Heart right ventricle (tissue), 16 donors: ENCODE results near the gene LDLRAD2. TPM values are rescaled to one million over a fixed set of nuclear protein-coding genes. Genes with fewer than 3 reads are reported as not detected.

Source experiments
- ATAC-seq, 8 donors: fragments of 200-7000 bp; cut with Tn5 transposase; one replicate each; pipeline ENCODE4 v1.9.1; 2020; ENCODE audit warnings: mild to moderate bottlenecking in 8 of 8, moderate library complexity in 8 of 8, moderate number of reproducible peaks in 1 of 8
- DNase-seq, 2 donors: peaks; one replicate each; pipeline ENCODE4 v3.0.0-alpha.2; 2020
- H3K27ac ChIP-seq, 10 donors: fragments of 200-600 bp; sonication (generic) in 2 of 10; one replicate each; pipeline versions ENCODE4 v1.5.0 to v1.8.0; 2020 to 2022; ENCODE audit warnings: mild to moderate bottlenecking in 3 of 10
- H3K27me3 ChIP-seq, 7 donors: fragments of 200-600 bp; one replicate each; pipeline ENCODE4 v1.8.0; 2021 to 2022; ENCODE audit warnings: mild to moderate bottlenecking in 2 of 7
- H3K36me3 ChIP-seq, 9 donors: fragments of 200-600 bp; sonication (generic) in 1 of 9; one replicate each; pipeline versions ENCODE4 v1.5.0 to v1.8.0; 2020 to 2022; ENCODE audit warnings: mild to moderate bottlenecking in 2 of 9
- H3K4me1 ChIP-seq, 9 donors: fragments of 200-600 bp; sonication (generic) in 1 of 9; one replicate each; pipeline versions ENCODE4 v1.5.0 to v1.8.0; 2020 to 2022; ENCODE audit warnings: mild to moderate bottlenecking in 4 of 9
- H3K4me3 ChIP-seq, 10 donors: fragments of 200-600 bp; sonication (generic) in 2 of 10; one replicate each; pipeline versions ENCODE4 v1.5.0 to v1.8.0; 2020 to 2022; ENCODE audit warnings: mild to moderate bottlenecking in 7 of 10, moderate library complexity in 2 of 10
- H3K9me3 ChIP-seq, 11 donors: fragments of 200-600 bp in 10 of 11; sonication (generic) in 2 of 11; one replicate each; pipeline versions ENCODE4 v1.5.0 to v1.8.0; 2013 to 2022; ENCODE audit warnings: mild to moderate bottlenecking in 2 of 11, control low read depth in 1 of 11, moderate library complexity in 1 of 11
- WGBS, 2 donors: extraction: QIAGEN DNeasy Blood & Tissue Kit; methylation state at CpG; one replicate each; pipeline ENCODE4 v1.1.7; 2013; ENCODE audit warnings: inconsistent platforms in 1 of 2; 5-methylcytosine and 5-hydroxymethylcytosine counted together
- intact Hi-C, 10 donors: fragments of 100-400 bp; cut with DNase I; formaldehyde crosslinking; loops; one replicate each; pipeline versions ENCODE4 v1.11.1 to v1.14.2; 2022
- polyA plus RNA-seq, 2 donors: library from polyadenylated mRNA; stranded (reverse); fragments of 200-250 nt; gene quantifications; one replicate each; pipeline ENCODE4 v1.2.3, GENCODE V29; 2013
- total RNA-seq, 10 donors: library from RNA; stranded (reverse); fragmentation: NEBNext Ultra II Directional in 3 of 10; extraction: Animal tissue kit (Norgen Biotek cat#: 25700) in 3 of 10; gene quantifications; one replicate each; pipeline versions ENCODE4 v1.2.1 to v1.2.4, GENCODE V29; 2021 to 2023
- TF ChIP-seq, protein P1 (sequence below), 9 donors: fragments of 200-600 bp; sonication (generic) in 2 of 9; IDR thresholded peaks; one replicate each; pipeline versions ENCODE4 v1.5.0 to v1.8.0; 2021 to 2022; ENCODE audit warnings: antibody characterized with exemption in 9 of 9, mild to moderate bottlenecking in 5 of 9, moderate library complexity in 1 of 9
- donor health status: Arrhythmogenic right ventricular cardiomyopathy.
- donor health status: ischemic (EF 13 %, LVEDD 7.1; RV severe dilation, severe dysfunction).
- donor health status: healthy with polysubstance abuse.
- donor health status: DM: no; HTN: yes; CAD: no.
- donor health status: DM: no; HTN: no; CAD: no.
- donor health status: ischemic (EF 25% LVEDD 6.9; RV normal size, moderate dysfunction).
- donor health status: ischemic (EF 25% LVEDD 5.7; RV mildly dilated, moderate dysfunction).
- donor health status: healthy.
- donor health status: DM: yes; HTN: yes; CAD: no.
- donor health status: Ischemic cardiomyopathy.
- donor health status: ischemic (EF 35%, LVEDD 5.7; RV mildly dilated, moderate dysfunction).
- donor health status: nonischemic (EF 11% LVEDD 7.7; RV severe dilation, severe dysfunction).
- donor health status: DM: yes; HTN: yes; CAD: no.
- donor health status: PGD.
- donor health status: ischemic (EF 29% LVEDD 5.4; RV normal size, mild dysfunction).
- donor health status: nonischemic (EF 23%, LVEDD 6.1; RV moderate dilation, normal function).

LDLRAD2 gene
- total and polyA plus RNA-seq, 12 donors: 0.05 to 5.8 (median 1.7) TPM; not detected in 8

DNA sequence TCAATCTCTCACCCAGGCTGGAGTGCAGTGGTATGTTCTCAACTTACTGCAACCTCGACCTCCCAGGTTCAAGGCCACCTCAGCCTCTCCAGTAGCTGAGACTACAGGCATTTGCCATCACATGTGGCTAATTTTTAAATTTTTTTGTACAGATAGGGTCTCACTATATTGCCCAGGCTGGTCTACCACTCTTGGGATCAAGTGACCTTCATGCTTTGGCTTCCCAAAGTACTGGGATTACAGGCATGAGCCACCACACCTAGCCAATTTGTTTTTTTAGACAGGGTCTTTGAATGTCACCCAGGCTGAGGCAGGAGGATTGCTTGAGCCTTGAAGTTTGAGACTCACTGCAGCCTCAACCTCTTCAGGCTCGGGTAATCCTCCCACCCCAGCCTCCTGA lies 19.0 kb upstream of the LDLRAD2 start:
- Histone ChIP-seq H3K36me3 (no peaks in the 10 kb centered on the region), H3K9me3 (peaks cover 0 to 14% (median 0%) of the 10 kb centered on the region in 11 donors), H3K27ac (no peak overlapping the region), H3K27me3 (no peaks in the 10 kb centered on the region), H3K4me3 (no peak overlapping the region), H3K4me1 (peaks cover 0 to 11% (median 0%) of the 10 kb centered on the region in 9 donors)
- TF ChIP-seq, protein P1, sequence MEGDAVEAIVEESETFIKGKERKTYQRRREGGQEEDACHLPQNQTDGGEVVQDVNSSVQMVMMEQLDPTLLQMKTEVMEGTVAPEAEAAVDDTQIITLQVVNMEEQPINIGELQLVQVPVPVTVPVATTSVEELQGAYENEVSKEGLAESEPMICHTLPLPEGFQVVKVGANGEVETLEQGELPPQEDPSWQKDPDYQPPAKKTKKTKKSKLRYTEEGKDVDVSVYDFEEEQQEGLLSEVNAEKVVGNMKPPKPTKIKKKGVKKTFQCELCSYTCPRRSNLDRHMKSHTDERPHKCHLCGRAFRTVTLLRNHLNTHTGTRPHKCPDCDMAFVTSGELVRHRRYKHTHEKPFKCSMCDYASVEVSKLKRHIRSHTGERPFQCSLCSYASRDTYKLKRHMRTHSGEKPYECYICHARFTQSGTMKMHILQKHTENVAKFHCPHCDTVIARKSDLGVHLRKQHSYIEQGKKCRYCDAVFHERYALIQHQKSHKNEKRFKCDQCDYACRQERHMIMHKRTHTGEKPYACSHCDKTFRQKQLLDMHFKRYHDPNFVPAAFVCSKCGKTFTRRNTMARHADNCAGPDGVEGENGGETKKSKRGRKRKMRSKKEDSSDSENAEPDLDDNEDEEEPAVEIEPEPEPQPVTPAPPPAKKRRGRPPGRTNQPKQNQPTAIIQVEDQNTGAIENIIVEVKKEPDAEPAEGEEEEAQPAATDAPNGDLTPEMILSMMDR (IDR thresholded peaks at IDR 0.05): no peak
- DNase-seq (no peak), ATAC-seq (no peak)
- 77 to 97% methylated on average over 2 of the region's 2 CpGs for WGBS, 2 donors
- intact Hi-C loops: no loop called here

GRCh38 chr1:21794656-21795055 lies 17.4 kb upstream of the LDLRAD2 start:
- H3K4me1 ChIP-seq: peaks cover 0 to 11% (median 0%) of the 10 kb centered on the region in 9 donors
- TF ChIP-seq, protein P1 (IDR thresholded peaks at IDR 0.05): no peak
- intact Hi-C loops: no loop called here
- no peaks in the 10 kb centered on the region for H3K27me3 ChIP-seq
- peaks cover 0 to 14% (median 0%) of the 10 kb centered on the region in 11 donors for H3K9me3 ChIP-seq
- ATAC-seq (no peak), DNase-seq (no peak)
- H3K27ac ChIP-seq: no peak overlapping the region
- WGBS, 2 donors: 83 to 84% methylated on average over 2 of the region's 2 CpGs
- H3K4me3 ChIP-seq: no peak overlapping the region
- no peaks in the 10 kb centered on the region for H3K36me3 ChIP-seq

GRCh38 chr1:21795075-21795474 lies 17.0 kb upstream of the LDLRAD2 start:
- no peak for ATAC-seq
- DNase-seq: no peak
- intact Hi-C loops: no loop called here
- H3K27me3 ChIP-seq: no peaks in the 10 kb centered on the region
- H3K9me3 ChIP-seq: peaks cover 0 to 14% (median 0%) of the 10 kb centered on the region in 11 donors
- TF ChIP-seq, protein P1 (IDR thresholded peaks at IDR 0.05): no peak
- 90 to 94% methylated on average over 6 of the region's 6 CpGs for WGBS, 2 donors
- no peak overlapping the region for H3K4me3 ChIP-seq
- no peaks in the 10 kb centered on the region for H3K36me3 ChIP-seq
- peaks cover 0 to 11% (median 0%) of the 10 kb centered on the region in 9 donors for H3K4me1 ChIP-seq
- H3K27ac ChIP-seq: no peak overlapping the region

DNA sequence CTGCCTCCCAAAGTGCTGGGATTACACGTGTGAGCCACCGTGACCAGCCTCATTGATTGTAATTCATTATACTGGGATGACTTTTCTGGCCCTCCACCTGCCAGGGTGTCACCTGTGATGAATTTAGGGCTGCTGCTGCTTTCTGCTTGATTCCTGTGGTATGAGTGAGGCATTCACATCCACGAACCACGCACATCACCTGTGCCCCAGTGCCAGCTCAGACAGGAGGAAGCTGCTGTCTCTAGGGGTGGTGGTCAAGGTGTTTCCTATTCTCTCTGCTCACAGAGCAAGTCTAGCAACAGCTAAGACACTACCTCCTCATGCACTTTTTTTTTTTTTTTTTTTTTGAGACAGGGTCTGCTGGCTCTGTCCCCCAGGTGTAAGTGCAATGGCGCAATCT lies 12.3 kb upstream of the LDLRAD2 start:
- Histone ChIP-seq H3K36me3 (no peaks in the 10 kb centered on the region), H3K4me1 (no peaks in the 10 kb centered on the region), H3K9me3 (peaks cover 0 to 11% (median 0%) of the 10 kb centered on the region in 11 donors), H3K4me3 (no peak overlapping the region), H3K27ac (no peak overlapping the region), H3K27me3 (no peaks in the 10 kb centered on the region)
- no peak for DNase-seq
- ATAC-seq: no peak
- TF ChIP-seq, protein P1 (IDR thresholded peaks at IDR 0.05): no peak
- intact Hi-C loops: no loop called here
- 84 to 86% methylated on average over 5 of the region's 5 CpGs for WGBS, 2 donors
